ENCODE results near the gene ZDHHC14.

- TF ChIP-seq POLR2AphosphoS5 (IDR thresholded peaks at IDR 0.05) (no peak), CTCF (IDR thresholded peaks at IDR 0.05) (no peak)
Measured at GRCh38 chr6:157699777-157700636, 319.0 kb downstream of the ZDHHC14 start.
